ENCODE measurements around the gene EPYC. TPM values are rescaled to one million over a fixed set of nuclear protein-coding genes. Genes with fewer than 3 reads are reported as not detected.
"Not testable (repeated sequence)": the region's sequence is repeated elsewhere in the genome, so short reads cannot be mapped to it uniquely, and the experiment has no call there.

EPYC gene
- total RNA-seq, 1 donor from 2014 or later, result 2.2 TPM

DNA sequence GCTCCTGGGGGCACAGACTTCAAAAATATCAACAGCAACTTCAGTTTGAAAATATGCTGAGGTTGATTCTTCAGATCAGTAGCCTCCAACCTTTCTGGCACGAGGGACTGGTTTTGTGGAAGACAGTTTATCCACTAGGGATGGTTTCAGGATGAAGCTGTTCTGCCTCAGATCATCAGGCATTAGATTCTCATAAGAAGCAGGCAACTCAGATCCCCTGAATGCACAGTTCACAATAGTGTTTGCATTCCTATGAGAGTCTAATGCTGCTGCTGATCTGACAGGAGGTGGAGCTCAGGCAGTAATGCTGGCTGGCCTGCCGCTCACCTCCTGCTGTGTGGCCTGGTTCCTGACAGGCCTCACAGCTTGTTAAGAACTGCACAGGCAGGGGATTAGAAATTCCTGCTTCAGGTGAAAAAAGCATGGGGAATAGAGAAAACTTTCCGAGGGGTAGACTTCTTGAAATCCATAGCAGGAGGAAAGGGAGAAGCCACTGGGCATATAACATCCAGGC, 12.8 kb downstream of the EPYC start:
- no peak for DNase-seq (ENCODE audit: low spot score)

DNA sequence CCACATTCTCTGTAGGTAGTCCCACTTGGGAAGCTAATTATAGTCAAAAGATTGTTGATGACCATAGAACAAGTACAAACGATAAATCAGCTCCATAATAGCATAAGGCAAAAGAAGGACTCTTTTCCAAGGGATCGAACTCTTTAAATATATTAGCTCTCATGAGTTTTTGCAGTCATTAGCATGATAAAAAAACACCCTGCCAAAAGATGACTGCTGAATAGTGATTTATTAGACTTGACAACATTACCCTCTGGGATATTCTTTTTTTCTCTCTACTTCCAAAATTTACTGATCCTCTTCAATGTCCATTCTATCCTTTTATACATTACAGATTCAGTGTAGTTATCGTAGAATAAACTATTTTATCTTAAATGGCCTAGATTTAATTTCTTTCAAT, 14.2 kb downstream of the EPYC start:
- DNase-seq (ENCODE audit: low spot score), result no peak

DNA sequence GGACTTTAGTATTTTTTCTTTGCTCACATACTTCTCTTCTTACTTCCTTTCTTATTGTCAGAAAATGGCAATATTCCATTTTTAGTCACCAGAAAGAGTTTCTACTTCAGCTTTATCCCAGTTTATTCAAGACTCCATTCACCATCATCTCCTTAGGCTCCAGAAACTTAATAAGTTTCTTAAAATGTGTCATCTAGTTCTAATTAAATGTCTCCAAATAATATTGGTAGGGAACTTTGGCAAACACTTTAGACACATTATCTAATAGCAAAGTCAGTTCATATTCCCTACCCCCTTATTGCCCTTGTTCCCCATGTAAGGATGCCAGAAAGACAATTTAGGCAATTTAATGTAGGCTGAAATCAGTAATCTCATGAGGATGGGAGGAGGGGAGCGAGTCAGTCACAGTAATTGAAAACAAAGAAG, 15.1 kb downstream of the EPYC start:
- DNase-seq (ENCODE audit: low spot score), result no peak

DNA sequence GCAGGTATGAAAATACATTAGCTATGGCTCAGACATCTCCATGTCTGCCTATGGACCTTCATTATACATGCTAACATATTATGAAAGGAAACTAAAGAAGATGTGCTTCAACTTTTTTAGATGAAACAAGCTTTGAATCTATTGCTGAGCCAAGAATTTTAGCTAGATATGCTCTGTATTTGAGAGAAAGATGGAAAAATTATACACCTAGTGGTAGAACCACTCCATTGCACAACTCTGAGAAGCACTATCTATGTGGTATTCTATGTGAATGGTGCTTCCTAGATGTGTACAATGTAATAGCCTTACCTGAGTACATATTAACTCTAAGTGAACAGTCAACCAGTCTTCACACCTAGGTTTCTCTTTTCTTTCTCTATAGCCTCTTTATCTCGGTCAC, 17.3 kb downstream of the EPYC start:
- no peak for DNase-seq (ENCODE audit: low spot score)

DNA sequence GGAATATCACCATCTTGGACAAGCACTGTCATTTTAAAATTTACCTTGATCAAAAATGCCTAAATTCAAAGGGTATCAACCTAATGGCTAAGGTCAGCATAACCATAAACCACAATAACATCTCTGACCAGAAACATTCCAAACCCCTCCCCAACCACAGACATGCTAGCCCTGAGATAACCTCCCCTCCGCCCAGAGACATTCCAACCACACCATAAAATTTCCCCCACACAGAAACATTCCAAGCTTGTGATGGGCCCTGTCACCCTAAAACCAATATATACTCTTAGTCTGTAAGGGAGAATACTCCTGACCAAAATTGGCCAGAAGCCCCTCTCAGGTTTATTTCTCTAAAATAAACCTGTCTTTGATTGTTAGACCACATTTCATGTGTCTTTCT, 17.7 kb downstream of the EPYC start:
- DNase-seq (ENCODE audit: low spot score), result no peak

DNA sequence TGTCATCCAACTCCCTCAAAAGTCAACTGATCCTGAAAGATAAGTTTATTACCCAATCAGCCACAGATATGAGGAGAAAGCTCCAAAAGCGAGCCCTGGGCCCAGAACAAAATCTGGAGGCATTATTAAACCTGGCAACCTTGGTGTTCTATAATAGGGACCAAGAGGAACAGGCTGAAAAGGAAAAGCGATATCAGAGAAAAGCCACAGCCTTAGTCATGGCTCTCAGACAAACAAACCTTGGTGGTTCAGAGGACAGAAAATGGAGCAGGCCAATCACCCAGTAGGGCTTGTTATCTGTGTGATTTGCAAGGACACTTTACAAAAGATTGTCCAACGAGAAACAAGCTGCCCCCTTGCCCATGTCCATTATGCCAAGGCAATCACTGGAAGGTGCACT, 19.4 kb downstream of the EPYC start:
- not testable (repeated sequence) for DNase-seq (ENCODE audit: low spot score)

DNA sequence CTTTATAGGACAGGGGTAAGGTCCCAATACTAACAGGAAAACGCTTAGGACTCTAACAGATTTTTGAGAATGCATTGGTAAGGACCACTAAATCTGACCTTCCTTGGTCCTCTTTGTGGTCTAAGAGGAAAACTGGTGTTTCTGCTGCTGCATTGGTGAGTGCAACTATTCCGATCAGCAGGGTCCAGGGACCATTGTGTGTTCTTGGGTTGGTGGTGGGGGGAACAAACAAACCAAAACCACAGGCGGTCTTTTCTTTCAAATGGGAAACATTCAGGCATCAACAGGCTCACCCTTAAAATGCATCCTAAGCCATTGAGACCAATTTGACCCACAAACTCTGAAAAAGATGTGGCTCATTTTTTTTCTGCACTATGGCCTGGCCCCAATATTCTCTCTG, 20.7 kb downstream of the EPYC start:
- DNase-seq (ENCODE audit: low spot score), result no peak

DNA sequence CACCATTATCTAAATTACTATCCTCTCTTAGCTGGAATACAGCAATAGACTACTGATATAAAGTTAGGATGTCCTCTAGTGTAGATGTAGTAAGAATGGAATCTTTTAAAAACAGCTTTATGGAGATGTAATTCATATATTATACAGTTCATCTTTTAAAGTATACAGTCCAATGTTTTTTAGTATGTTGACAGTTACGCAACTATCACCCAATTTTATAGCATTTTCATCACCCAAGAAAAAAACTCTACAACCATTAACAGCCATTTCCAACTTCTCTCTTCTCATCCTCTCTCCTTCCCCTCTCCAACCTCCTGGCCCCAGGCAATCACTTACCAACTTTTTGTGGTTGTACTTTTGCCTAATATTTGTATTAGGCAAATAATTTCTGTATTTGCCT, 22.6 kb downstream of the EPYC start:
- no peak for DNase-seq (ENCODE audit: low spot score)

DNA sequence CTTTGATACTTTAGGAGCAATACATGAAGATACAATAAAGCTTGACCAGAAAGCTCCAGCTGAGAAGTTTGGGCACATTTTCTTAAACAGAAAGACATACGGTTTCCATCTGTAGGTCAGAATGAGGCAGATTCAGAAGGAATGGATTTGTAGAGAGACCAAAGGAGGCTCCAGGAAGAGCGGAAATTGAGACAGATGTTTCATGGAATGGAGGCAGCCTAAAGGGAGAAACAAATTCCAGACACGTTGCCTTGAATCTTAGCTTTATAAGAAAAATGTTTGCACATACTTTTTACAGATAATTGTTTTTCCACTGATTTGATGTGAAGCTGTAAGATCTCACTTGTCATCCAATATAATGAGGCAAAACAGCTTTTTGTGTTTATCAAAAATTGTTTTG, 24.8 kb downstream of the EPYC start:
- DNase-seq (ENCODE audit: low spot score), result peak; percentile 91

DNA sequence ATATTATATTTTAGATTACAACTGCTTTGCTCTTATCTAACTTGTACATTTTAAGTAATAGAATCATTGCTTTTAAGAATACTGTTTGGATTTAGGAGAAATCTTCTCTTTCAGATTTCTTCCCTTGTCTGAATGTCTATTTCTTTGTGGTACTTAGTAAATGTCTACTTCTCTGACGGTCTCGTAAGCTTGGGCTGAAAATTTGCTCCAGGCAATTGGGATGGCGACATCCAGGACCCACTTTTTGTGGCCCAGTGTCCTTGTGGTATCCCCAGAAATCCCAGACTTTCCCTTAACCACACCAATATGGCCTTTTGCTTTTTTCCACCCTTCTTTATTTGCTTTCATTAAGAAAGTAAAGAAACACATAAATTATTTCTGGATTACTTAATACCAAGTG, 25.8 kb downstream of the EPYC start:
- no peak for DNase-seq (ENCODE audit: low spot score)

DNA sequence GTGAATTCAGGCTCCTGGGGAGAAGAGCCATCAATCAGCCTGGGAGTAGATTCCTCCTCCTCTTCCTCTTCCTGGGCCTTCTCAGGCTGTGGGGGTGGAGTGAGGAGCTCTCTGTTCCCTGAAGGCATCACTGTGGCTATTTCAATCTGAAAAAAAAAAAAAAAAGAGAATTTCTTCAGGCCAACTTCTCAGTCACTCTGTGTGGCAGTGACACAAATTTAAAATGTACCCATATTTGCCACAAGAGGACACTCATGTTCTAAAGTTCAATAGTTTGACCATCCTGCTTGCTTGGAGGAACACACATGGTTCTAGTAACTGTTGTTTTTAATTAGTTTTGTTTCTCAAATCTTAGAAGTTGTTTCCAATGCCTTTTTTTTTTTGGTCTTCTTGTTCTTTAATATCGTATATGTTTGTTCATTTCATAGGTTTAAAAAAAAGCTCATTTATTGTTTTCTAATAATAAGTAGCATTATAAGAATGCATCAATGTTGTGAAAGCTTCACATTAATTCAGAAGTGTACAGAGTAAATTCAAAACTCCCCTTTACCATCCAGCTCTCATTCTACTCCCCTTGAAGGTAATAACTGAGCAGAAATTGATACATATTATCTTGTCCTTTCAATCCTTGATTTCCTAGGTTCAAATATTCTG, 26.5 kb downstream of the EPYC start:
- peak; percentile 90 for DNase-seq (ENCODE audit: low spot score)

DNA sequence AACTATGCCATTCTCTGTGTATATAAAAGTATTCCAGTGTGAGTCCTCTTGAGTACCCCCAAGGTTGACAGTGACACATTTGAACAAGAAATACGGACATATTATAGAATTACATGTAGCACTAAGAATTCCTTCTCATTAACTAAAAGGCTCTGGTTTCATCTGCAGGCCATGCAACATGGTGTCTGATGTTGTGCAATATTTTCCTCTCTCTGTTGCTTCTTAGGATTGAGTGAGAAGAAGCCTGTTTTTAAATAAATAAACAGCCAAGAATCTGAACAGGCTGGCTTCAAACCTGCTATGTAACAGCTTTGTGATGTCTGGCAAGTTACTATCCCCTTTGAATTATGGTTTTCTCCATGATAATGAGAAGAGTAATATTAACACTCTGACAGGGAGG, 27.5 kb downstream of the EPYC start:
- peak; percentile 52 for DNase-seq (ENCODE audit: low spot score)

DNA sequence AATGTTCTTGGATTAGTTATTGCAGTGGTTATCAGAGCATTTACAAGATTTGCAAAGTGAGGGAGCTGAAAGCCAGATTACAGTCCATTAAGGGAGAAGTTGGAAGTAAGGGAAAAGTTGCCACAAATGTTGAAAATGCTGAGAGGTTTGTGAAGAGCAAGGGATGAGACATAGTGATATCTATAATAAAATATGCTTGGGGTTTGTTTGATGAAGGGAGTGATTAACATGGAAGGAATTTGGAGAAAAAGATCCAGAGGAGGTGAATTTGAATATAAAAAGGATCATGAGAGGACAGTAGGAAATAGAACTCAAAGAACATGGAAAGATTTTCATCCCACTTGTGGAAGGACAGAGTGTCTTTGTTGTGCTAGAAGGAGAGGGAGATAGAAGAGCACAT, 30.5 kb downstream of the EPYC start:
- peak; percentile 50 for DNase-seq (ENCODE audit: low spot score)

DNA sequence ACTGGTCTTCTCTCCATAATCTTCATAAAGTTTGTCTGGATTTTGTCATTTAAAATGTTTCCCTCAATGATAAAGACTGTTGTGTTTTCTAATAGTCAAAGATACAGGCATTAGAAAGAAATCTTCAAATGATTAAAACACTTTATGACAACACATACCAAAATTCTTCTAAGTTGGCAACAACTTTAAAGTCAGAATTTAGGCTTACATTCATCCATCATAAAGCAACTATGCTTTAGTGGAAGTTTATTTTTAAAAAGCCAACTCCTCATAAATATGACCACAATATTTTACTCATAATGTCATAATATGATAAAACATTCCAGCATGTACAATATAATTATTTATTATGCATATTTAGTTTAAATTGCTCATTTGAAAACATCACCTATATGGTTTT, 32.5 kb downstream of the EPYC start:
- DNase-seq (ENCODE audit: low spot score), result peak; percentile 93

DNA sequence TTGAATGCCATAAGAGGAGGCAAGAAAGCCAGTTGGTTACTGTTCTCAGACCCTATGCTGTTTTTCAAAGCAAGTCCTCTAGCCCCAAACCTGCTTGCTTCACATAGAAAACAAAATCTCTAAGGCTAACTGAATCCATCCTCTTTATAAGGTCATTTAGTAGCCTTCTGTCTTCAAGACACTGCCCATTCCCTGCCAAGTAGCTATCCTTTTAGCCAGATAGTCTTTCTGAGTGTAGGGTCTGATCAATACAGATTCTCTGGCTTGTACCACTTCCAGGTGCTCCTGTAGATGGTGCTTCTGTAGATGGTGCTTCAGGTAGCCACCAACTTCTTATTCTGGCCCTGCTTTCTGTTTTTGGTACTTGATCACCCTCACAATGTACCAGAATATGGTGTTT, 33.9 kb downstream of the EPYC start:
- no peak for DNase-seq (ENCODE audit: low spot score)

DNA sequence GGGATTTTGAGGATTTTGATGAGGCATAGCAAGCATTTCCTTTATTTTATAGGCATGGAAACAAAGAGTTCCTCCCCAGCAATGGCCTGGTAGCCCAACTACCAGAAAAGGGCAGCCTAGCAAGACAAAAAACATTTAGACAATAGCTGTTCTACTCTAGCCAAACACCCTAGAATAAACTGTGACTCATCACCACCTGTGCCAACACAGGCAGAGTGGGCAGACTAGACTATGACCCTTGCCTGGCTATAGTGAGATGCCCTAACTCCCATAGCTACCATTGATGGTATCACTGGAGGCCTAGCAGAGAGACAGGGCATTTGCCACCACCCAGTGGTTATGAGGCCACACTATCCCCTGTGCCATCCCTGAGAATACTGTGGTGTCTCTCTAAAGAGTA, 34.3 kb downstream of the EPYC start:
- peak; percentile 60 for DNase-seq (ENCODE audit: low spot score)

DNA sequence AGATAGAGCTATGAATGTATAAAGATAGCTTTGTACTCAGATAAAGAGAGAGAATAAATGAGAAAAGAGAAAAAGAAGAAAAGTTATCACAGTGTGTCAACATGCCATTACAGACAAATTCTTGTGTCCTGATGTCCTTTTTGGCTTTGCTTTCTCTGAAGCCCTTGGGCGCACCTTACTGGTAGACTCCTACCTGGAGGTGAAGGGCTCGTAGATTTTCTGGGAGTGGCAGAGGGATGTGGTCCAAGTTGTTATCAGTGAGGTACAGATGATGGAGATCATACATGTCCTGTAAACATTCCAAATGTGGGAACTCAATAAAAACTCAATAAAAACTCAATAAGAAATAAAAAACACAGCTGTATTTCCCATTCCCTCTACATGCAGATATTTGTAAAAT, 34.9 kb downstream of the EPYC start:
- DNase-seq (ENCODE audit: low spot score), result no peak

DNA sequence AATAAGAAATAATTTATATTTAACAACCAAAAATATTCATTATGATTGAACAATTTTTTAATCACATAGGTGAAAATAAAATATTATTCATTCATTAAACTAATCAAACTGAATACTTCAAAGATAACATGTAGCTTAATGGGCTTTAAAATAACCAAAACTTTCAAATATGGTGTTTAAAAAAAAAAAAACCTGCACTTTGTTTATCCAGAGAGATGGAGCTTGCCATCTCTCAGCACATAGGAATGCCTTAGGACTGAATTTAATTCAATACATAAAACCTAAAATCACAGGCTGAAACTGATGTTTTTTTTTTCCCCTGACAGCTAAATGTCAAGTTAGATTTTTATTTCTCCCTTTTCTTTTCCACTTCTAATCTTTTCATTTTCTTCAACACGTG, 35.4 kb downstream of the EPYC start:
- peak; percentile 44 for DNase-seq (ENCODE audit: low spot score)

DNA sequence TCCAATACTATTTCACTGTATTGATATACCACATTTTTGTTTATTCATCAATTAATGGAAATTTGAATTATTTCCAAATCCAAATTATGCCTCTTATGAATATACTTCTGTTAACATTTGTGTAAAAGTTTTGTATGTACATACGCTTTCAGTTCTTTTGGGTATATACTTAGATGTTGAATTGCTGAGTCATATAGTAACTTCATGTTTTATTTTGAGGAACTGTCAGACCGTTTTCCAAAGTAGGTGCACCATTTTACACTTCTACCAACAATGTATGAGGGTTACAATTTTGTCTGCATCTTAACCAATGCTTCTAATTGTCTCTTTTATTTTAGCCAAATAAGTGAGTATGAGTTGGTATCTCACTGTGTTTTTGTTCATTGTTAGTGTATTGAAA, 39.6 kb downstream of the EPYC start:
- DNase-seq (ENCODE audit: low spot score), result no peak

DNA sequence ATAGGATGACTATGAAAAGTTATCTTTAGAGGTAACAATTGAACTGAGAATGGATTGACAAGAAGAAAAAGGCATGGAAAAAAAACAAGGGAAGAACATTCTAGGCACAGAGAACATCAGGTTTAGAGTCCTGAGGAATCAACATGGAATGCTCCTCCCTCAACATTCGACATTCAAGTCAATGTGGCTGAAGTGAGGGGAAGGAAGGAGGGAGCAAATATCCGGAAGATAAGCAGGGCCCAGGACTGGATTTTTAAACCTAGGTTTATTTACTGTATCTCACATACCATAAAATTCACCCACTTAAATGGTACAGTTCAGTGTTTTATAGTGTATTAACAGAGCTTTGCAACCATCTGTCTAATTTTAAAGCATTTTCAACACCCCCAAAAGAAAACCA, 40.2 kb downstream of the EPYC start:
- no peak for DNase-seq (ENCODE audit: low spot score)

DNA sequence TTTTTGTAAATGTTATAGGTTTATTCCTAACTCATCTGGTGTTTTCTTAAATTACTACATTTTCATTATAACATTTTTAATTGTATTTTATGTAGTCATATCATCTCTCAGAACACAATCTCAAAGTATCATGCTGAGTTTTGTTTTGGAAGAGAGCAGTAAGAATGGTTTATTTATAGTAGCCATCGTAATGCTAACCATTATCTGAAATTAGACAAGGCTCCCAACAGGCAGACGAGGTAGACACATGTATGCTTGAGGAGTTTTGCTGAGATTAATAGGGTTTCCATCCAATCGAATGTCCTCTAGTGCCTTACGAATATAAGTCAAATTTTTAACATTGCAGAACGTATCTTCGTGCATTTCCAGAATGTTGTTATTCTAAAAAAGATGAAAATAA, 40.8 kb downstream of the EPYC start:
- no peak for DNase-seq (ENCODE audit: low spot score)

DNA sequence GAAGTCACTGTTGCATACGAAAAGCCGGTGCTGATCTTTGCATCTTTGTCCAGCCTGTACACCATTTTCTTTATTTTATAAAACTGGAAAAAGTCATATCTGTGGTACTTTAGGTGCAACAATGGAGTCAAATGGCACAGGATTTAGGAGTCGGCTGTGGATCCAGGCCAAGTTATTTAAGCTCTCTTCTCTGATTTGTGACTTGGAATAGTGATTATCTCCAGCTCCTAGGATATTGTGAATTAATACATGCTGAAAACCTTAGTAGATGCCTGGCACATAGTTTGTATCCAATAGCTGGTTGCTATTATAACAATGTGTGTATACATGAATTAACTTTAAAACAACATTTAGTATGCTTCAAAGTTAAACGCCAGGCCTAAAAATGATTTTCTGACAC, 43.6 kb downstream of the EPYC start:
- DNase-seq (ENCODE audit: low spot score), result no peak

DNA sequence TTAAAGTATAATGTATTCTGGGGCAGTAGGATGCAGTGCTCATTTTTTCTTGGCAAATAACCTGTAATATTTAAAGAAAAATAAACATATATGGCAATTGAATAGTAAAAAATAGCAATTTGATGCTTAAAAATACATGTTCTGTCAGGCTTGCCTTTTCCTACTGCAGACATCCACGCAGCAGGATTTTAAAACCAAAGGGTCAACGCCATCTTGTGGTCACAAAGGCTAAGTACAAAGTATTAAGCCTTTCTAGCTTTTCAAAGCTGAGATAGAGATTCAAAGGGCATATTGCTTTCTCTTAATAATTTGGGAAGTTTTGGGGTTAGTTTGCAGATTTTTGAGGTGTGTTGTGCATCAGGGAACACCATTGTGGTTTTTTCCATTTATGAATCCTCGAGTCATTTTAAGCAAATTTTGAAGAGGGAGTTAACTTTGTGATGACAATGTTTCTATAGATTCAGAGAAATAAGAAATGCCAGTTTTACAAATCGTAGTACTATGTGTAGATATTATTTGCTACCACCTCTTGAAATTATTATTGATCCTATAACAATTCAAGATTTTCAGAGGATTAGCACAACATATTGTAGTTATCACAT, 45.1 kb downstream of the EPYC start:
- peak; percentile 82 for DNase-seq (ENCODE audit: low spot score)

DNA sequence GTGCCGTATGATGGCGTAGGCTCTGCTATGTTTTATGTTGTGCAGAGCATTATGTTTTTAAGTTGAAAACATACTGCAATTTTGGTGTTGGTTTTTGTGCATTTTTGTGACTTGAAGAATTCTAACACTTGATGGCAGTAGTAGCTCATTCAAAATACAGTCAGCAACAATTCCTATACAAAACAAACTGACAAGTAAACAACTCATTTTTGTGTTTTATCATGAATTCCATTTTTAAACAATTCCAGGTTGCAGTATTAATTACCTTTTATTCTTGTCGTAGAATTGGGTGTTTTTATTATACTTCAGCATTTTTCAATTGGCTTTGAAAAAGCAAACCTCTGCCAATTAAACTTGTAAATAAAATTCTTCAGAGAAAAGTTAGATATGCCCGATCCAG, 45.7 kb downstream of the EPYC start:
- DNase-seq (ENCODE audit: low spot score), result peak; percentile 65

Data from umbilical cord (tissue), 2 donors.